LNCaP clone FGC (cell line): Measurements from ENCODE around the gene MBNL2.

ENCODE experiments used
- DNase-seq: peaks from one replicate; pipeline ENCODE4 v3.0.0-alpha.2; 2011; ENCODE audit warnings: low read depth
- H3K4me3 ChIP-seq: 2 replicates; pipeline ENCODE4 v1.5.1; 2011; ENCODE audit warnings: mild to moderate bottlenecking, low read depth, low read length, control low read depth
- TF ChIP-seq, protein P1 (sequence below): IDR thresholded peaks from 2 replicates; pipeline ENCODE4 v1.5.1; 2012; ENCODE audit warnings: mild to moderate bottlenecking; ENCODE audit not compliant: control insufficient read depth, insufficient read depth; ENCODE audit errors: extremely low read depth

The MBNL2 gene

DNA sequence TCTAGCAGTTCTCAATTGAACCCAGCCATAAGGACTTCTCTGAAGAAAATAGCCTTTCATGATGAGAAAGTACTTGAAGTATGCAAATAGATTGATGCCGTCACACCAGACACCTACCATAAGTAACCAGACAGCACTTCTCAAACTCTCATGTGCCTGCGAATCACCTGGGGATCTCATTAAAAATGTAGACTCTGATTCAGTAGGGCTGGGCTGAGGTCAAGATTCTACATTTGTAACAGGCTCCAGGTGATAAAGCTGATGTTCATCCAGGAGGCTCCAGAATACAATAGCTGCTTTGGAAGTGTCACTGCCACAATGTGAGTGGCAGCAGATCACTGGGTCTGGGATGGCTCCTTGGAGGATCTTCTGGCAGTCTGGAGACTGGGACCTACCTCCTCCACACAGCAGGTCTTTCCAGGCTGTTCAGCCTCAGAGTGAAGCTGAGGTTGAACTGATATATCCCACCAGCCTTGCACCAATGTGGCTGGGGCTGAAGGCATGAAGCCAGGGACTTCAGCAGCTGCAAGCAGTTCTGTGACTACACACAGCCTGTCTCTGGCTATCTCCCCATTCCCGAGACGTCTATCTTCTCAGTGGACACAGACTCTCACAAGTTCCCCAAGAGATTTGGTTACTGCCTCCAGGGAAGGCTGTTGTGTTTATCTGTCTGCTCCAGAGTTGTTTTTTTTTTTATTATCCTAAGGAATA, 9.1 kb downstream of the MBNL2 start:
- TF ChIP-seq, protein P1, sequence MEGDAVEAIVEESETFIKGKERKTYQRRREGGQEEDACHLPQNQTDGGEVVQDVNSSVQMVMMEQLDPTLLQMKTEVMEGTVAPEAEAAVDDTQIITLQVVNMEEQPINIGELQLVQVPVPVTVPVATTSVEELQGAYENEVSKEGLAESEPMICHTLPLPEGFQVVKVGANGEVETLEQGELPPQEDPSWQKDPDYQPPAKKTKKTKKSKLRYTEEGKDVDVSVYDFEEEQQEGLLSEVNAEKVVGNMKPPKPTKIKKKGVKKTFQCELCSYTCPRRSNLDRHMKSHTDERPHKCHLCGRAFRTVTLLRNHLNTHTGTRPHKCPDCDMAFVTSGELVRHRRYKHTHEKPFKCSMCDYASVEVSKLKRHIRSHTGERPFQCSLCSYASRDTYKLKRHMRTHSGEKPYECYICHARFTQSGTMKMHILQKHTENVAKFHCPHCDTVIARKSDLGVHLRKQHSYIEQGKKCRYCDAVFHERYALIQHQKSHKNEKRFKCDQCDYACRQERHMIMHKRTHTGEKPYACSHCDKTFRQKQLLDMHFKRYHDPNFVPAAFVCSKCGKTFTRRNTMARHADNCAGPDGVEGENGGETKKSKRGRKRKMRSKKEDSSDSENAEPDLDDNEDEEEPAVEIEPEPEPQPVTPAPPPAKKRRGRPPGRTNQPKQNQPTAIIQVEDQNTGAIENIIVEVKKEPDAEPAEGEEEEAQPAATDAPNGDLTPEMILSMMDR, result no peak
- DNase-seq, result no peak

DNA sequence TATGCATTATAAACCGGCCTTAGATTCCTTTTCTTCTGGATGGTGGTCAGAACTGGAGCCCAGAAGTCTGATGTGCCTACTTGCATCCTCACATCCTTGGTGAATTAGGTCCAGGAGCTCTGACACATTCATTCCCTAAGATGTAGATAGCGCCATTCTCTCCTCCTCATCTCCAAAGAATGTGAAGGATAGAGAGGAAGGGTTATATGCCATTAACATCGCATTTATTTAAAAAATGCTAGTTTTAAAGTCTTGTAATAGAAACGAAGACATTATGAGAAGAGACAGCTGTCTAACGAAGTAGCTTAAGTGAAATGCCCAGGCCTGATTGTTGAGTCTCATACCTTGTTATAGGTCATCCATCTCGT, 9.7 kb downstream of the MBNL2 start:
- no peak overlapping the region for H3K4me3 ChIP-seq
- TF ChIP-seq, protein P1, result no peak
- DNase-seq, result no peak

More for the DNA sequence above, 9.1 kb downstream of the MBNL2 start:
- no peak overlapping the region for H3K4me3 ChIP-seq

DNA sequence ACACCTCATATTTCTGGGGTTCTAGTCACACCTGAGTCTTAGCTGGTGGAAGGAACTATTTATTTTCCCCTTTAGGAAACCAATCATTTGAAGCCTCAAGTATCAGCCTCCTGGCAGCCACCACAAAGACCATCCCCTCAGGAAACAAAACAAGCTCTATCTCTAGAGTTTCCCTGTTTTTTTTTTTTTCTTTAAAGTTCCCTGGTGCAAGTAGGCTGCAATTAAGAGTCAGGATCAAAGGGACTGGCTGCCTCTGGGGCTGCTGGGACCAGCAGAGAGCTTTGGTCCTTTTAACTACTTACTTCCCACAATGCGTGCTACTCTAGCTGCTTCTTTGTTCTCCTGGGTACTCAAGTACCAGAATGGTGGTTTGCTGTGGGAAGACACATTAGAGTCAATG, 11.4 kb downstream of the MBNL2 start:
- no peak overlapping the region for H3K4me3 ChIP-seq
- TF ChIP-seq, protein P1, result no peak
- no peak for DNase-seq

DNA sequence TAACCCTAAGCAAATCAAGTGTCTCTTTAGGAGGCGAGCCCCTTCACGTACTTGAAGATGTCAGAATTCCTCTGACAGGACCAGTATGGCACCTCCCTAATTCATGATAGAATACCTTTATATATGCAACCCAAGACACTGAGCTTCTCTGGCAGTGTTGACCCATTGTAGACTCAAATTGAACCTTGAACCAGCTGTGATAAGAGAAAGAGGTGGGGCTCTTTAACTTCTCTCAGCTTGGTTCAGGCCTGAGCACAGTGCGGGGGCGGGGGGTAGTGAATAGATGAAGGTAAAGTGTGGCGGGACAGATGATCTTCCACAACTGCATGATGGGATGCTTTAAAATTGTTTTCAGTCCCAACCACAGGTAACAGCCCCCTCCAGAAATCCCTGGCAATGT, 12.1 kb downstream of the MBNL2 start:
- no peak for DNase-seq
- TF ChIP-seq, protein P1, result no peak
- H3K4me3 ChIP-seq, result no peak overlapping the region

DNA sequence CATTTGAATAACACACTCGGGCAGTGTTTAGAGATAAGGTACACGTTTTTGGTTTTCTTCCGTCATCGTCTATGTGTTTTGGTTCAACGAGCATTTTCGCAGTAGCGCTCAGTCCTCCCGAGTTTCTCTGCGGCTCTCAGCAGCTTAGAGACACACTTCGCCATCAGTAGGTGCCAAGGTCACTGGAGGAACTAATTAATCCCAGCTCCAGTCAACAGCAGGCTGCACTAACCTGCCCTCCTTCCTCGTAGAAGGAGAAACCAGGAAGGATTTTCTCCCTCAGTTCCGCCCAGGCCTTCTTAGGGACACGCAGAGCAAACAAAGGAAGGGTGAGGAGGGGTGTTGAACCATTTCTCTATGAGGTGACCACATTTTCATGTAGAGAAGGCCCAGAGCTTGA, 12.6 kb downstream of the MBNL2 start:
- TF ChIP-seq, protein P1, result no peak
- no peak for DNase-seq
- H3K4me3 ChIP-seq, result no peak overlapping the region

DNA sequence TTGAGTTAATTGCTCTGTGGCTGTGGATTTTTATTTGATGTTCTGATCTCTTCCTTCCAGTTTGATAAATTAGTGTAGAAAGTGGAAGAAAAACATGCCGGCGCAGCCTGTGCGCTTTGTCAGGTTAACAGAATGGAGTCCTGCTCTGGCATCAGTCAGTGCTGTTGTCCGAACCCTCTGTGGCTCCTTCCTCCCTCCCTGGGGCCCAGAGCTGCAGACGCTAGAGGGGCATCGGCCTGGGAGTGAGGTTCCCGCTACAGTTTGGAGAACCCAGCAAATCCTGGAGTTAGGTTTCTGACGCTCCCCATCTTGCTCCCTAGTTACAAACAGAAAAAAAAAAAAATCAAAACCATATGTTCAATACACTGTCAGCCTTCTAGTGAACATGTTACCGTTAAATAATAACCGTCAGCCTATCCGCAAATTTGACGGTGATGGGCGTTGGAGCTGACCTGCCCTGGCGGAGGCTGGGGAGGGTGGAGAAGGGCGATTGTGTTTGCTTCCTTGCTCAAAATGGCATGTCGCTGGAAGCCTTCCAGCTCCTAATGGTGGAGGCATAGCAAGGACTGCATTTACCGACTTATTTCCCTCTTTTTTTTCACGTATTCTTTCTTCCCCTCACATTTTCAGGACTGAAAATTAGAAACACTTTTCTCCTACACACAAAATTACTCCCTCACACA, 13.6 kb downstream of the MBNL2 start:
- TF ChIP-seq, protein P1, result no peak
- DNase-seq, result no peak
- H3K4me3 ChIP-seq, result no peak overlapping the region
